HUES64 (cell line): ENCODE data around the gene SFMBT2.

ENCODE experiments used
- H3K27ac ChIP-seq: 2 replicates; pipeline ENCODE4 v1.7.0; 2013; ENCODE audit warnings: low read depth, low read length, inconsistent platforms
- H3K27me3 ChIP-seq: 2 replicates; pipeline ENCODE4 v1.6.1; 2013; ENCODE audit warnings: mild to moderate bottlenecking, low read length; ENCODE audit not compliant: insufficient read depth
- H3K36me3 ChIP-seq: 2 replicates; pipeline ENCODE4 v1.6.1; 2013; ENCODE audit warnings: mild to moderate bottlenecking, low read length; ENCODE audit not compliant: insufficient read depth
- H3K4me1 ChIP-seq: 2 replicates; pipeline ENCODE4 v1.6.1; 2013; ENCODE audit warnings: mild to moderate bottlenecking, low read length, moderate library complexity; ENCODE audit not compliant: insufficient read depth
- H3K4me3 ChIP-seq: 2 replicates; pipeline ENCODE4 v1.5.1; 2013; ENCODE audit warnings: mild to moderate bottlenecking, low read length, moderate library complexity
- H3K9ac ChIP-seq: 2 replicates; pipeline ENCODE4 v1.6.1; 2013; ENCODE audit warnings: mild to moderate bottlenecking, low read depth, low read length
- H3K9me3 ChIP-seq: 2 replicates; pipeline ENCODE4 v1.6.1; 2013; ENCODE audit warnings: low read depth, low read length; ENCODE audit not compliant: insufficient read depth
- WGBS: fragments of 150-250, 120-280 bp; methylation state at CpG from one replicate; pipeline ENCODE4 v1.1.7; 2013; ENCODE audit warnings: missing lambda C conversion rate; 5-methylcytosine and 5-hydroxymethylcytosine counted together

SFMBT2 gene

GRCh38 chr10:7296076-7296475 lies 114.8 kb downstream of the SFMBT2 start:
- no peaks in the 10 kb centered on the region for H3K9me3 ChIP-seq
- H3K27ac ChIP-seq = no peak overlapping the region
- no peak overlapping the region for H3K9ac ChIP-seq
- H3K27me3 ChIP-seq = no peaks in the 10 kb centered on the region
- no peak overlapping the region for H3K4me3 ChIP-seq
- no peaks in the 10 kb centered on the region for H3K36me3 ChIP-seq
- peaks cover 3% of the 10 kb centered on the region; the same call in 1 of the 2 replicates for H3K4me1 ChIP-seq

DNA sequence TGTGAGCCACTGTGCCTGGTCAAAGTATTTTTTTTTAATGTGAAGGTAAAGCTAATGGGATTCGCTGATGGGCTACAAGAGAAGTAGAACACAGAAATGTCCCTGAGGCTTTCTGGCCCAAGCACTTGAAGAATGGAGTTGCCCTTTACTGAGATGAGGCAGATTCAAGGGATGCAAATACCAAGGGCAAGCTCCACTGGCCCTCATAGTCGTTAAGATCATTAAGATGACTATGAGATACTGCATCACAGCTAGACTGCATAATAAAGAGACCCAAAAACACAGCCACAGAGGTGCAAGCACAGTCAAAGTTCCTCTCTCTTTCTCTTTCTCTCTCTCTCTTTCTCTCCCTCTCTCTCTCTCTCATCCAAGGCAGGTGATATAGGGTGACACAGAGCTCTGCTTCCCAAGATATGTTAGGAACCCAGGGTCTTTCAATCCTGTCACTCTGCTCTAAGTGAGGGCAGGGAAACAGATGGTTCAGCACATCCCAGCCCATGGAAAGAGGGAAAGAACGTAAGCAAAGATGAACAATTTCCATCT lies 117.4 kb downstream of the SFMBT2 start:
- WGBS = 82% methylated on average over 3 of the region's 3 CpGs
- H3K4me1 ChIP-seq = peaks cover 3% of the 10 kb centered on the region; the same call in 1 of the 2 replicates

GRCh38 chr10:7291487-7292270 lies 119.2 kb downstream of the SFMBT2 start:
- no peaks in the 10 kb centered on the region for H3K9me3 ChIP-seq
- H3K9ac ChIP-seq = no peak overlapping the region
- peaks cover 3% of the 10 kb centered on the region; the same call in 1 of the 2 replicates for H3K4me1 ChIP-seq
- no peak overlapping the region for H3K4me3 ChIP-seq
- no peak overlapping the region for H3K27ac ChIP-seq
- H3K27me3 ChIP-seq = no peaks in the 10 kb centered on the region
- no peaks in the 10 kb centered on the region for H3K36me3 ChIP-seq
- WGBS = 74% methylated on average over 8 of the region's 8 CpGs

More for the DNA sequence above, 117.4 kb downstream of the SFMBT2 start:
- H3K27me3 ChIP-seq = no peaks in the 10 kb centered on the region
- no peaks in the 10 kb centered on the region for H3K36me3 ChIP-seq
- no peaks in the 10 kb centered on the region for H3K9me3 ChIP-seq
- H3K4me3 ChIP-seq = no peak overlapping the region
- H3K9ac ChIP-seq = no peak overlapping the region
- H3K27ac ChIP-seq = no peak overlapping the region

- no peak overlapping the region for H3K4me3 ChIP-seq
- no peaks in the 10 kb centered on the region for H3K27me3 ChIP-seq
- H3K36me3 ChIP-seq = no peaks in the 10 kb centered on the region
- H3K27ac ChIP-seq = no peak overlapping the region
- no peak overlapping the region for H3K9ac ChIP-seq
- H3K4me1 ChIP-seq = peaks cover 3% of the 10 kb centered on the region; the same call in 1 of the 2 replicates
- H3K9me3 ChIP-seq = no peaks in the 10 kb centered on the region
- 96% methylated on average over 12 of the region's 12 CpGs for WGBS
Observed at GRCh38 chr10:7288060-7288690, 122.7 kb downstream of the SFMBT2 start.

GRCh38 chr10:7287377-7287776 lies 123.5 kb downstream of the SFMBT2 start:
- Histone ChIP-seq H3K27me3 (no peaks in the 10 kb centered on the region), H3K27ac (no peak overlapping the region), H3K36me3 (no peaks in the 10 kb centered on the region), H3K9me3 (no peaks in the 10 kb centered on the region), H3K4me3 (no peak overlapping the region), H3K9ac (no peak overlapping the region), H3K4me1 (peaks cover 3% of the 10 kb centered on the region; the same call in 1 of the 2 replicates)
- 96% methylated on average over 3 of the region's 3 CpGs for WGBS

- no peak overlapping the region for H3K4me3 ChIP-seq
- no peaks in the 10 kb centered on the region for H3K27me3 ChIP-seq
- no peak overlapping the region for H3K27ac ChIP-seq
- H3K4me1 ChIP-seq = no peaks in the 10 kb centered on the region
- WGBS = 93% methylated on average over 6 of the region's 6 CpGs
- no peaks in the 10 kb centered on the region for H3K36me3 ChIP-seq
- H3K9ac ChIP-seq = no peak overlapping the region
- H3K9me3 ChIP-seq = no peaks in the 10 kb centered on the region
Observed at GRCh38 chr10:7285522-7286322, 125.1 kb downstream of the SFMBT2 start.

GRCh38 chr10:7283246-7283645 lies 127.6 kb downstream of the SFMBT2 start:
- Histone ChIP-seq H3K9me3 (no peaks in the 10 kb centered on the region), H3K4me1 (no peaks in the 10 kb centered on the region; the same call in 1 of the 2 replicates), H3K36me3 (no peaks in the 10 kb centered on the region), H3K27ac (no peak overlapping the region), H3K9ac (no peak overlapping the region), H3K27me3 (no peaks in the 10 kb centered on the region), H3K4me3 (no peak overlapping the region)
- 97% methylated on average over 2 of the region's 2 CpGs for WGBS

- H3K4me1 ChIP-seq = no peaks in the 10 kb centered on the region; the same call in 1 of the 2 replicates
- H3K27me3 ChIP-seq = no peaks in the 10 kb centered on the region
- H3K27ac ChIP-seq = no peak overlapping the region
- WGBS = 81% methylated on average over 7 of the region's 7 CpGs
- no peak overlapping the region for H3K9ac ChIP-seq
- H3K4me3 ChIP-seq = no peak overlapping the region
- H3K36me3 ChIP-seq = no peaks in the 10 kb centered on the region
- no peaks in the 10 kb centered on the region for H3K9me3 ChIP-seq
Observed at GRCh38 chr10:7282457-7282856, 128.4 kb downstream of the SFMBT2 start.

GRCh38 chr10:7281429-7281828 lies 129.4 kb downstream of the SFMBT2 start:
- WGBS = 92% methylated on average over 6 of the region's 6 CpGs
- no peak overlapping the region for H3K27ac ChIP-seq
- H3K4me3 ChIP-seq = no peak overlapping the region
- no peaks in the 10 kb centered on the region; the same call in 1 of the 2 replicates for H3K4me1 ChIP-seq
- H3K9me3 ChIP-seq = no peaks in the 10 kb centered on the region
- no peaks in the 10 kb centered on the region for H3K27me3 ChIP-seq
- no peaks in the 10 kb centered on the region for H3K36me3 ChIP-seq
- H3K9ac ChIP-seq = no peak overlapping the region

DNA sequence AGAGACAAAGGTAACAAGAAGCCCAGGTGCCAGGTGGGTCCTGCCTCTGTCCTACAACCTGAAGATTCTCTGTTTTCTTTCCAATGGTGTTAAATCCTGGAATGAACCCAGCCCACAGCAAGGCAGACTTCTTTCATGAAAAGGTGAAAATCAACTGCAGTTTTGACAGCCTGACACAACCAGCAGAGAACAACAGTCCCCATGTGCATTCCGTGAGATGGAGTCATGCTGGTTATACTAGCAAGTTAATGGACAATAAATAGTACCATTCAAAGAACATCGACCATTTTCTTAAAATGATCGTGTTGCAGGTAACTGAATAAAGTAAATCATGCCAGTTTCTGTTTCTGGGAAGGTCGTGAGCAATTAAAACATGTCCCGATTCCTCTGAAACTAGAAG lies 131.5 kb downstream of the SFMBT2 start:
- Histone ChIP-seq H3K27ac (no peak overlapping the region), H3K36me3 (no peaks in the 10 kb centered on the region)
- 96% methylated on average over 5 of the region's 5 CpGs for WGBS

GRCh38 chr10:7277867-7278266 lies 133.0 kb downstream of the SFMBT2 start:
- Histone ChIP-seq H3K9ac (no peak overlapping the region), H3K36me3 (no peaks in the 10 kb centered on the region), H3K27ac (no peak overlapping the region), H3K4me3 (no peak overlapping the region), H3K9me3 (no peaks in the 10 kb centered on the region), H3K4me1 (no peaks in the 10 kb centered on the region; the same call in 1 of the 2 replicates), H3K27me3 (no peaks in the 10 kb centered on the region)
- WGBS = 92% methylated on average over 6 of the region's 6 CpGs

More for the DNA sequence above, 131.5 kb downstream of the SFMBT2 start:
- H3K9me3 ChIP-seq = no peaks in the 10 kb centered on the region
- H3K27me3 ChIP-seq = no peaks in the 10 kb centered on the region
- H3K4me3 ChIP-seq = no peak overlapping the region
- H3K9ac ChIP-seq = no peak overlapping the region
- no peaks in the 10 kb centered on the region; the same call in 1 of the 2 replicates for H3K4me1 ChIP-seq
